Thoracic aorta (tissue), 2 donors: Measurements from ENCODE around the gene FAM240A. TPM values are rescaled to one million over a fixed set of nuclear protein-coding genes. Genes with fewer than 3 reads are reported as not detected.

Experiments used
- ATAC-seq: fragments of 150-250 bp; one replicate; pipeline ENCODE4 v1.8.0; 2017; ENCODE audit warnings: low read depth; ENCODE audit not compliant: insufficient number of reproducible peaks, low FRiP score
- DNase-seq: peaks from one replicate; pipeline ENCODE4 v3.0.0-alpha.2; 2020; ENCODE audit warnings: low spot score
- H3K27ac ChIP-seq, 2 donors: fragments of 200-600 bp; sonication (generic); 1 replicate in 1 of 2; 2 replicates in 1 of 2; pipeline ENCODE4 v1.5.1; 2016; ENCODE audit warnings: mild to moderate bottlenecking in 2 of 2, moderate library complexity in 2 of 2
- H3K27me3 ChIP-seq: fragments of 200-600 bp; sonication (generic); replicated peaks from 2 replicates; pipeline ENCODE4 v1.6.0; 2016; ENCODE audit warnings: mild to moderate bottlenecking; ENCODE audit not compliant: insufficient read depth
- H3K36me3 ChIP-seq: fragments of 200-600 bp; sonication (generic); one replicate; pipeline ENCODE4 v1.5.1; 2016
- H3K4me1 ChIP-seq, 2 donors: fragments of 200-600 bp; sonication (generic); 1 replicate in 1 of 2; 2 replicates in 1 of 2; pipeline versions ENCODE4 v1.5.1 to v1.6.0; 2016; ENCODE audit warnings: low read depth in 2 of 2, mild to moderate bottlenecking in 1 of 2; ENCODE audit not compliant: control insufficient read depth in 1 of 2
- H3K4me3 ChIP-seq: fragments of 200-600 bp; sonication (generic); 2 replicates; pipeline ENCODE4 v1.5.1; 2016; ENCODE audit warnings: mild to moderate bottlenecking
- H3K9me3 ChIP-seq: fragments of 200-600 bp; sonication (generic); 2 replicates; pipeline ENCODE4 v1.5.1; 2016
- total RNA-seq, 2 donors: library from RNA; depleted of rRNA; stranded (reverse); fragments of >200 nt; gene quantifications; one replicate each; pipeline versions ENCODE4 v1.1.0 to v1.2.3, GENCODE V29; 2016
- TF ChIP-seq, protein P1 (sequence below): fragments of 200-600 bp; sonication (generic); IDR thresholded peaks from one replicate; pipeline ENCODE4 v1.5.1; 2019; ENCODE audit warnings: antibody characterized with exemption

FAM240A gene
- total RNA-seq, 2 donors from 2014 or later = not detected

DNA sequence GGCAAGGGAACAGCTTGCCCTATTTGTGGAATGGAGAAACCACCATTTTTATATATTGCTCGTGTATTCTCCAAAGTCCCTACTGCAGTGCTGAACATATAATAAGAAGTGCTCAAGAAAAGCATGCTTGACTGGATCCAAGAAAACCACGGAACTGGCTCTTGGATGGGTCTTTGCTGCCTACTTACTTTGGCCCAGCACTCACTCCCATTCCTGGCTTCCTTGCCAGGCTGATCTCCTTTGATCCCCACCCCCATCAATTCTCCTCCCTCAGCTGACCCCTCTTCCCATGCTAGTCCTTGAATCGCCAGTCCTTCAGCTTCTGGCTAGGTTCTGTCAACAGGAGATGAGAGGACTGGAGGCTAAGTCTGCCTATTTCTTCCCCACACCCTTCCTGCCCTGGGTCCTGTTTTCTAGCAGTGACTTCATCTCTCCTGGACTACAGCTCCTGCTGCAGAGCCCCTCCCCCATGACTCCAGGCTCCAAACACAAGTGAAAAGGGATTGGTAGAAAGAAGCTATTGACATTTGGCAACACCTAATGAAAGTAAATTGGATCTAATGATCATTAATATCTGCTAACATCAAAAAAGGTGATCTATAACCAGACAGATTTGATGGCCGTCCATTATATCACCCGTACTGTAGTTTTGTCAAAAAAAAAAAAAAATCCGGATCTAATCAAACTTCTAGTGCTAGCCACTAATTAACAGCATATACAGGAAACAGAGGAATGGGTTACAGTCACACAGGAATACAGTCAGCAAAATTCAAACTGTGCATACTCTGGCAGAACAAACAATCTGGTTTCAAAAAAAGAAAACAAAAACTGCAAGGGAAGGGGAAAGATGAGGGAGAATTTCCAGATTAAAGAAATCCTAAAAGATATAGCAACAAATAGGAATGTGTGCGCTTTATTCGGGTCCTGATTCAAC, 7.8 kb downstream of the FAM240A start:
- H3K36me3 ChIP-seq = no peaks in the 10 kb centered on the region
- TF ChIP-seq, protein P1, sequence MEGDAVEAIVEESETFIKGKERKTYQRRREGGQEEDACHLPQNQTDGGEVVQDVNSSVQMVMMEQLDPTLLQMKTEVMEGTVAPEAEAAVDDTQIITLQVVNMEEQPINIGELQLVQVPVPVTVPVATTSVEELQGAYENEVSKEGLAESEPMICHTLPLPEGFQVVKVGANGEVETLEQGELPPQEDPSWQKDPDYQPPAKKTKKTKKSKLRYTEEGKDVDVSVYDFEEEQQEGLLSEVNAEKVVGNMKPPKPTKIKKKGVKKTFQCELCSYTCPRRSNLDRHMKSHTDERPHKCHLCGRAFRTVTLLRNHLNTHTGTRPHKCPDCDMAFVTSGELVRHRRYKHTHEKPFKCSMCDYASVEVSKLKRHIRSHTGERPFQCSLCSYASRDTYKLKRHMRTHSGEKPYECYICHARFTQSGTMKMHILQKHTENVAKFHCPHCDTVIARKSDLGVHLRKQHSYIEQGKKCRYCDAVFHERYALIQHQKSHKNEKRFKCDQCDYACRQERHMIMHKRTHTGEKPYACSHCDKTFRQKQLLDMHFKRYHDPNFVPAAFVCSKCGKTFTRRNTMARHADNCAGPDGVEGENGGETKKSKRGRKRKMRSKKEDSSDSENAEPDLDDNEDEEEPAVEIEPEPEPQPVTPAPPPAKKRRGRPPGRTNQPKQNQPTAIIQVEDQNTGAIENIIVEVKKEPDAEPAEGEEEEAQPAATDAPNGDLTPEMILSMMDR = no peak
- ATAC-seq (no peak), DNase-seq (no peak)
- H3K4me1 ChIP-seq = peaks cover 5 to 16% of the 10 kb centered on the region in 2 donors
- H3K4me3 ChIP-seq = no peak overlapping the region
- H3K27ac ChIP-seq = no peak overlapping the region
- H3K9me3 ChIP-seq = no peaks in the 10 kb centered on the region
- H3K27me3 ChIP-seq = no peaks in the 10 kb centered on the region

DNA sequence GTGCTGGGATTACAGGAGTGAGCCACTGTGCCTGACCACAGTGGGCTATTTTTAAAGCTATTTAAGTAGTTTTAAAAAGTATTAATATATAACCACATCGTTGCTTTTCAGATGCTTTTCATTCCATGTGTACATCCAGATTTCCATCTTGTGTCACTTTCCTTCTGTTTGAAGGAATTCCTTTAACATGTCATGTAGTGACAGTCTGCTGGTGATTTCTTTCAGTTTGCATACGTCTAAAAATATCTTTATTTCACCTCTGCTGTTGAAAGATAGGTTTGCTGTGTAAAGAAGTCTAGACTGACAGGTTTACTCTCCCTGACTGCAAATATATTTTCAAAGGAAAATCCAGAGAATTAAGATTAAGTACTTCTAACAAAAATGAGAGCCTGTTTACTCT, 12.2 kb downstream of the FAM240A start:
- Histone ChIP-seq H3K4me3 (no peak overlapping the region), H3K4me1 (peaks cover 5 to 16% of the 10 kb centered on the region in 2 donors), H3K27ac (no peak overlapping the region), H3K27me3 (no peaks in the 10 kb centered on the region), H3K36me3 (no peaks in the 10 kb centered on the region), H3K9me3 (no peaks in the 10 kb centered on the region)
- no peak for ATAC-seq
- DNase-seq = no peak
- TF ChIP-seq, protein P1 = no peak

DNA sequence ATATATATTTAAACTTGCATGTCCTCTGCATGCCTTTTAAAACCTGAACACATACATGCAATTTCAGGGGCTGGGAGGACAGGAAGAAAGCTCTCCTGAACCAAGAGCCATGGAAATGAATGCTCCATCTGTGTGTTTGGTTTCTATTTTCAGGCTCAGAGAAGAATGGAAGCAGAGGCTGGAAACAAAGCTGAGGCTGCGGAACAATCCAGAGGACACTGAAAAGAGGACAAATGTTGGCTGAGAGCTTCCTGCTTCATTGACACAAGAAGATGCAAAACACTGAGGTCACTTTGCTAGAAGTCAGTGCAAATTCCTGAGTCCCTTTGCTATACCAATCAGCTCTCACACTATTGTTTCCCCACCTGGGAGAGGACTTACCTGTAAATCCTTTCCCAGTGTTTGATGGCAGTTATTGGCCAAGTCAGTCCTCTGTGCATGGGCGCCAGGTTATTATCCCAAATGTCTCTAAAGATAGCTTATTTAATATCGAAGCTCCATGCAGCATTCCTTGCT, 12.7 kb downstream of the FAM240A start:
- Histone ChIP-seq H3K27ac (no peak overlapping the region), H3K9me3 (no peaks in the 10 kb centered on the region), H3K4me1 (peaks cover 3 to 15% of the 10 kb centered on the region in 2 donors), H3K36me3 (no peaks in the 10 kb centered on the region), H3K27me3 (no peaks in the 10 kb centered on the region), H3K4me3 (no peak overlapping the region)
- no peak for ATAC-seq
- no peak for DNase-seq
- TF ChIP-seq, protein P1 = no peak

DNA sequence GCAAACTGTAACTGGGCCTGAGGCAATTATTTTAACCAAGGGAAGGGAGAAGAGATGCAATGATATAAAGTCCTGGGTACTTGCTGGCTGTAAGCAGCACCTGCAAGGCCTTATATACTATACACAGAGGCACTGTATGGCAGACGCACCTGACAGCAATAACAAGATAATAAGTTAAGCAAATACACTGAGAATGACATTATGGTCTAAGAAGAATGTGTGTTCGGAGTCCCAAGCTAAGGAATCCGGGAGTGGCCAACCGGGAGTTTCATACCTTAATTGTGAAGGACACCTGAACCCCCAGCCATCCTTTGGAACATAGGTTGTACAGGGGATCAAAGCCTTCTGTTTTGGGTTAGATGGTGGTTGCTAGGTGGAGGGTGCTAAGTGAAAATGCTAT, 13.7 kb downstream of the FAM240A start:
- DNase-seq (no peak), ATAC-seq (no peak)
- H3K4me1 ChIP-seq = peaks cover 4 to 14% of the 10 kb centered on the region in 2 donors
- no peaks in the 10 kb centered on the region for H3K27me3 ChIP-seq
- H3K4me3 ChIP-seq = no peak overlapping the region
- H3K36me3 ChIP-seq = no peaks in the 10 kb centered on the region
- no peaks in the 10 kb centered on the region for H3K9me3 ChIP-seq
- H3K27ac ChIP-seq = no peak overlapping the region
- TF ChIP-seq, protein P1 = no peak

DNA sequence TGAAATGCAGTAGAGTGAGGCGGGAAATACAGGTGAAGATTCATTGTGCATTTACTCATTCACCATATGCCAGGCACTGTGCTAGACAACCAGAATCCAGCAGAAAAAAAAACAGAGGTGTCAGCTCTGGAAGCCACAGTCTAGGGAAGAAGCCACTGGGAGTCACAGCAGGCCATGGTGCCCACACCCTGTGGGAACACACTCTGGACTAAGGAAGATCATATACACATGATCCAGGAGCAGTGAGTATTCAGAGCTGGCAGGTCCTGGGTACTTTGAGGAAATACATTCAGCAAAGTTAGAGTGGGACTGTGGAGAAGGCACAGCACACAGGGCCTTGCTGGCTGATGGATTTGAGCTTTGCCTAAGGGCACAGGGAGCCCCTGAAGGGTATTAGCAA, 14.8 kb downstream of the FAM240A start:
- Histone ChIP-seq H3K4me3 (no peak overlapping the region), H3K27ac (no peak overlapping the region), H3K9me3 (no peaks in the 10 kb centered on the region), H3K4me1 (peaks cover 4 to 14% of the 10 kb centered on the region in 2 donors), H3K27me3 (no peaks in the 10 kb centered on the region), H3K36me3 (no peaks in the 10 kb centered on the region)
- no peak for DNase-seq
- TF ChIP-seq, protein P1 = no peak
- ATAC-seq = no peak
